Naive thymus-derived CD4-positive, alpha-beta T cell (primary cell): Measurements from ENCODE around the gene TGFBRAP1. TPM values are rescaled to one million over a fixed set of nuclear protein-coding genes. Genes with fewer than 3 reads are reported as not detected.

ENCODE experiments used
- ATAC-seq: fragments of 150-1000 bp; cut with Tn5 transposase; 2 replicates; pipeline ENCODE4 v1.10.0; 2021; ENCODE audit warnings: mild to moderate bottlenecking, moderate library complexity
- CTCF ChIA-PET: fragments of 350-600 bp; sonication (Branson Sonifier 250); formaldehyde crosslinking; loops from one replicate; lab custom pipeline; 2021; ENCODE audit warnings: antibody characterized with exemption; lab: Charles Lee
- POLR2A ChIA-PET: fragments of 350-600 bp; sonication (Branson Sonifier 250); formaldehyde crosslinking; loops from one replicate; lab custom pipeline; 2021; ENCODE audit warnings: antibody characterized with exemption, inconsistent platforms; lab: Charles Lee
- DNase-seq, 9 donors: peaks; one replicate each; pipeline versions ENCODE4 v3.0.0 to v3.0.0-alpha.2; 2020 to 2022; ENCODE audit warnings: mixed read lengths in 1 of 9
- H3K27ac ChIP-seq: one replicate; pipeline ENCODE4 v1.7.0; 2013; ENCODE audit warnings: mild to moderate bottlenecking, low read depth, low read length, moderate library complexity
- H3K27me3 ChIP-seq, 2 donors: one replicate each; pipeline ENCODE4 v1.7.0; 2013; ENCODE audit warnings: low read length in 2 of 2, mild to moderate bottlenecking in 2 of 2, moderate library complexity in 2 of 2; ENCODE audit not compliant: control insufficient read depth in 2 of 2, insufficient read depth in 2 of 2
- H3K36me3 ChIP-seq, 3 experiments: 1 replicate in 2 of 3; 2 replicates in 1 of 3; pipeline ENCODE4 v1.7.0; 2013; ENCODE audit warnings: low read length in 3 of 3, mild to moderate bottlenecking in 3 of 3, moderate library complexity in 1 of 3; ENCODE audit not compliant: insufficient read depth in 3 of 3, control insufficient read depth in 2 of 3
- H3K4me1 ChIP-seq, 2 donors: one replicate each; pipeline ENCODE4 v1.7.0; 2013; ENCODE audit warnings: low read length in 2 of 2, mild to moderate bottlenecking in 2 of 2, moderate library complexity in 1 of 2; ENCODE audit not compliant: control insufficient read depth in 2 of 2, insufficient read depth in 2 of 2
- H3K4me3 ChIP-seq: 2 replicates; pipeline ENCODE4 v1.7.0; 2013; ENCODE audit warnings: mild to moderate bottlenecking, low read length
- H3K9me3 ChIP-seq, 3 experiments: 1 replicate in 2 of 3; 2 replicates in 1 of 3; pipeline ENCODE4 v1.7.0; 2013; ENCODE audit warnings: low read length in 3 of 3; ENCODE audit not compliant: control insufficient read depth in 2 of 3
- H3K27ac Mint-ChIP-seq, 9 donors: one replicate each; pipeline ENCODE4 v1.8.0; 2020 to 2022; ENCODE audit warnings: mixed read lengths in 9 of 9, mild to moderate bottlenecking in 8 of 9, moderate library complexity in 5 of 9, inconsistent platforms in 2 of 9
- H3K27me3 Mint-ChIP-seq, 5 donors: one replicate each; pipeline ENCODE4 v1.8.0; 2021 to 2022; ENCODE audit warnings: mixed read lengths in 5 of 5, mild to moderate bottlenecking in 1 of 5
- H3K36me3 Mint-ChIP-seq, 5 donors: one replicate each; pipeline ENCODE4 v1.8.0; 2020 to 2022; ENCODE audit warnings: mixed read lengths in 5 of 5, mild to moderate bottlenecking in 3 of 5, inconsistent platforms in 1 of 5
- H3K4me1 Mint-ChIP-seq, 7 donors: one replicate each; pipeline ENCODE4 v1.8.0; 2020 to 2022; ENCODE audit warnings: mixed read lengths in 7 of 7, mild to moderate bottlenecking in 3 of 7, inconsistent platforms in 1 of 7
- H3K4me3 Mint-ChIP-seq, 10 donors: one replicate each; pipeline ENCODE4 v1.8.0; 2020 to 2022; ENCODE audit warnings: mild to moderate bottlenecking in 10 of 10, mixed read lengths in 10 of 10, moderate library complexity in 6 of 10, inconsistent platforms in 2 of 10
- H3K9me3 Mint-ChIP-seq, 11 donors: one replicate each; pipeline ENCODE4 v1.8.0; 2020 to 2022; ENCODE audit warnings: mixed read lengths in 11 of 11, mild to moderate bottlenecking in 4 of 11, inconsistent platforms in 1 of 11, moderate library complexity in 1 of 11
- intact Hi-C, 2 donors: fragments of 100-400 bp; cut with micrococcal nuclease; formaldehyde crosslinking; loops; one replicate each; pipeline ENCODE4 v1.15.1; 2023
- polyA plus RNA-seq, 2 donors: library from polyadenylated mRNA; unstranded; fragments of 300-500 nt; fragmentation: Illumina TruSeq; gene quantifications; one replicate each; pipeline ENCODE4 v1.2.3, GENCODE V29; 2021
- total RNA-seq, 6 experiments: library from RNA in 5 of 6; stranded (reverse) in 5 of 6; gene quantifications; 1 replicate in 5 of 6; 2 replicates in 1 of 6; pipeline ENCODE4 v1.2.3 and lab custom pipeline; 2021 to 2026

The TGFBRAP1 gene
- total and polyA plus RNA-seq, 7 experiments from 2014 or later: 18.0 to 28.3 (median 21.6) TPM

DNA sequence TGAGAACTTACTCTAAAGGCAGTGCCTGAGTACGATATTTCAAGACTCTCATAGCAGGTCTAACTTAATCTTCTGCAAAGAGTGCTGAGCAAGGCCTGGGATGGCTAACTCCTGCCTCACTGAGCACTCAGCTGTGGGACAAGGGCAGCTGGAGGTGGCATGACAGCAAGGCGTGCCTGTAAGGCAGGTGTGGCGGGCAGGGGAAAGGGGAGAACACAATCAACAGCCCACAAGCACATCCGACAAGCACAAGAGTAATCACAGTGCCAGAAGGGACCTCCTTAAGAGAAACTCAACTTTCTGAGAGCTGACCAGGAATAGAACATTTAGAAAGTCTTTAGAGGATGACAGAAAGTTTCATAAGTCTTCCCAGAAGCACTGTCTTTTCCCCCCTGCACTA, 46.0 kb downstream of the TGFBRAP1 start:
- Mint-ChIP-seq H3K4me1 (peaks cover 0 to 8% (median 3%) of the 10 kb centered on the region in 7 donors), H3K27ac (peak overlapping the region in 1 of 9 donors; percentile 57), H3K27me3 (no peaks in the 10 kb centered on the region), H3K9me3 (no peaks in the 10 kb centered on the region), H3K4me3 (no peak overlapping the region), H3K36me3 (peaks cover 10 to 47% (median 32%) of the 10 kb centered on the region in 5 donors)
- Histone ChIP-seq H3K27ac (no peak overlapping the region), H3K27me3 (no peaks in the 10 kb centered on the region), H3K9me3 (no peaks in the 10 kb centered on the region), H3K4me1 (no peaks in the 10 kb centered on the region), H3K36me3 (peaks cover 9 to 91% (median 20%) of the 10 kb centered on the region in 3 experiments), H3K4me3 (no peak overlapping the region)
- intact Hi-C loops: no loop called here
- DNase-seq: no peak
- no peak for ATAC-seq
- ChIA-PET POLR2A (no interaction called here), CTCF (no interaction called here)

DNA sequence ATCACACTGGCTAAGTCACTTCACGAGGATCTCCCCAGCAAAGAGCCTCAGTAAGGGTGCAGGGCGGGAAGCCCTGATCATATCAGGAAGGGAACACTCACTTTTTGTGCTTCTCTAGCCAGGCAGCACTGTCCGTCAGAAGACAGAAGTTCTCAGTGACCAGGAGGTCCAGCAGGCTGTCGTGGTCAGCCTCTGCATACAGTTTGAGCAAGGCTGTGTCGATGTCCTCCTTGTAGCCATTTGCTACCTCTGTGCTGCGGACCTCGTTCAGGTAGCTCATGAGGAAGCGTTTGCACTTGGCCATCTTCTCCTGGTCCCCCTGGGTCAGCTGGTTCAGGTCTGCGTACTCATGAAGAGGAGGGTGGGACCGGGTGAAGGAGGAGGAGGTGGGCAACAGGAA, 49.3 kb downstream of the TGFBRAP1 start:
- Histone ChIP-seq H3K4me3 (no peak overlapping the region), H3K27ac (no peak overlapping the region), H3K27me3 (no peaks in the 10 kb centered on the region), H3K36me3 (peaks cover 3 to 95% (median 23%) of the 10 kb centered on the region in 3 experiments), H3K9me3 (no peaks in the 10 kb centered on the region), H3K4me1 (no peaks in the 10 kb centered on the region)
- no peaks in the 10 kb centered on the region for H3K27me3 Mint-ChIP-seq
- ChIA-PET POLR2A (no interaction called here), CTCF (no interaction called here)
- H3K27ac Mint-ChIP-seq: no peak overlapping the region
- no peak for DNase-seq
- H3K9me3 Mint-ChIP-seq: no peaks in the 10 kb centered on the region
- intact Hi-C loops: no loop called here
- peaks cover 0 to 5% (median 2%) of the 10 kb centered on the region in 7 donors for H3K4me1 Mint-ChIP-seq
- no peak for ATAC-seq
- H3K4me3 Mint-ChIP-seq: no peak overlapping the region
- H3K36me3 Mint-ChIP-seq: peaks cover 7 to 70% (median 27%) of the 10 kb centered on the region in 5 donors

DNA sequence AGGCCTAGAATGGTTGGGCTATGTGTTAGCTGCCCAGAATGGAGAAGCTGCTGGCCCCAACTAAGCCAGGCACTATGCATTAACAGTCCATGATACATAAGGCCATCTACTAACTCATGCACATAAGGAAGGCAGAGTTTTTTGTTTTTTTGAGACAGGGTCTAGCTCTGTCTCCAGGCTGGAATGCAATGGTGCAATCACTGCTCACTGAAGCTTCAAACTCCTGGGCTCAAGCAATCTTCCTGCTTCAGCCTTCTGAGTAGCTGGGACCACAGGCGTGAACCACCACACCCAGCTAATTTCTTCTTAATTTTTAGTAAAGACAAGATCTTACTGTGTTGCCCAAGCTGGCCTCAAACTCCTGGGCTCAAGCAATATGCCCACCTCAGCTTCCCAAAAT, 50.4 kb downstream of the TGFBRAP1 start:
- POLR2A ChIA-PET: no interaction called here
- no peak overlapping the region for H3K4me3 Mint-ChIP-seq
- peaks cover 10 to 72% (median 23%) of the 10 kb centered on the region in 5 donors for H3K36me3 Mint-ChIP-seq

DNA sequence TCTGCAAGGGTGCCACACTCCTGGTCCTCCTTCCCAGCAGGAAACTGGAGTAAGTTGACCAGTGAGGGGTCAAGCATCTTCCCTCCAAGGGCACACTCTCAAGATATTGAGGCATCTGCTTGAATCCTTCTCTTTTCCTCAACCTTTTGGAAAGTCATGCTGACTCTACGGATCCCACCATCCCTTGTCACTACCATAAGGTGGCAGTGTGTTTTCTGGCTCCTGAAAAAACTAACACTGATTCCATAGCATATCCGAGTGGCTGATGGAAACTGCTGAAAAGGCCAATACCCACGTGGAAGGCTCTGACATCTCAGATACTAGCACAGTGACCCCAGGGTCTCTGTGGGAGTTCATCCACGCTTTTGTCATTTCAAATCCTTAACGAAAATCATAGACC, 50.9 kb downstream of the TGFBRAP1 start:
- ChIA-PET CTCF (no interaction called here), POLR2A (no interaction called here)
- peaks cover 0 to 5% (median 2%) of the 10 kb centered on the region in 7 donors for H3K4me1 Mint-ChIP-seq
- intact Hi-C loops: no loop called here
- Histone ChIP-seq H3K9me3 (no peaks in the 10 kb centered on the region), H3K4me1 (no peaks in the 10 kb centered on the region), H3K27me3 (no peaks in the 10 kb centered on the region), H3K36me3 (peaks cover 8 to 94% (median 17%) of the 10 kb centered on the region in 3 experiments), H3K27ac (no peak overlapping the region), H3K4me3 (no peak overlapping the region)
- H3K27me3 Mint-ChIP-seq: no peaks in the 10 kb centered on the region
- H3K36me3 Mint-ChIP-seq: peaks cover 10 to 70% (median 25%) of the 10 kb centered on the region in 5 donors
- ATAC-seq (no peak), DNase-seq (no peak)
- H3K4me3 Mint-ChIP-seq: no peak overlapping the region
- no peak overlapping the region for H3K27ac Mint-ChIP-seq
- no peaks in the 10 kb centered on the region for H3K9me3 Mint-ChIP-seq

More for the DNA sequence above, 50.4 kb downstream of the TGFBRAP1 start:
- H3K9me3 Mint-ChIP-seq: no peaks in the 10 kb centered on the region
- no peaks in the 10 kb centered on the region for H3K9me3 ChIP-seq
- ATAC-seq (no peak), DNase-seq (no peak)
- no peaks in the 10 kb centered on the region for H3K4me1 ChIP-seq
- intact Hi-C loops: no loop called here
- H3K27me3 ChIP-seq: no peaks in the 10 kb centered on the region
- no peak overlapping the region for H3K27ac Mint-ChIP-seq
- H3K27me3 Mint-ChIP-seq: no peaks in the 10 kb centered on the region
- CTCF ChIA-PET: no interaction called here
- H3K4me3 ChIP-seq: no peak overlapping the region
- peaks cover 3 to 95% (median 19%) of the 10 kb centered on the region in 3 experiments for H3K36me3 ChIP-seq
- H3K27ac ChIP-seq: no peak overlapping the region
- peaks cover 0 to 5% (median 2%) of the 10 kb centered on the region in 7 donors for H3K4me1 Mint-ChIP-seq

DNA sequence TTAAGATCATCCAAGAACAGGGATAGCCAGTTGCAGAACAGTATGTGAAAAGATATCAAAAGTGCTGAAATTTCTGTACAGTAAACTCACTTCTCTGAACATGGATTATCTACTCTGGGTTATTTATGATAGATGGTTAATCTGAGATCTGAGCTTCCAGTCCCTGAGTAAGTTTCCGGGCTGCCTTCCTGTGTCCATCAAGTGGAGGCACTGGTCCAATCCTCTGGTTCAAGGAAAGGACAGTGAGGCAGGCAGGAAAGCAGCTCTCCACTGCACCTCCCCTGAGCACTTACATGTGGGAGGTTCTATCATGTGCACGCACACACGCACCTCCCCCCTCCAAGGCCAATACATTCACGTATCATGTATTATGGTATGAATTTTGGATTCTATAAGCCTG, 55.5 kb downstream of the TGFBRAP1 start:
- H3K27ac ChIP-seq: no peak overlapping the region
- no peaks in the 10 kb centered on the region for H3K9me3 ChIP-seq
- H3K36me3 ChIP-seq: peaks cover 12 to 98% (median 27%) of the 10 kb centered on the region in 3 experiments
- no peak overlapping the region for H3K4me3 ChIP-seq
- no peaks in the 10 kb centered on the region for H3K27me3 ChIP-seq
- Mint-ChIP-seq H3K9me3 (no peaks in the 10 kb centered on the region), H3K4me1 (no peaks in the 10 kb centered on the region), H3K36me3 (peaks cover 3 to 79% (median 29%) of the 10 kb centered on the region in 5 donors), H3K27me3 (no peaks in the 10 kb centered on the region), H3K27ac (no peak overlapping the region), H3K4me3 (no peak overlapping the region)
- ChIA-PET POLR2A (no interaction called here), CTCF (no interaction called here)
- ATAC-seq (no peak), DNase-seq (no peak)
- intact Hi-C loops: no loop called here
- no peaks in the 10 kb centered on the region for H3K4me1 ChIP-seq

DNA sequence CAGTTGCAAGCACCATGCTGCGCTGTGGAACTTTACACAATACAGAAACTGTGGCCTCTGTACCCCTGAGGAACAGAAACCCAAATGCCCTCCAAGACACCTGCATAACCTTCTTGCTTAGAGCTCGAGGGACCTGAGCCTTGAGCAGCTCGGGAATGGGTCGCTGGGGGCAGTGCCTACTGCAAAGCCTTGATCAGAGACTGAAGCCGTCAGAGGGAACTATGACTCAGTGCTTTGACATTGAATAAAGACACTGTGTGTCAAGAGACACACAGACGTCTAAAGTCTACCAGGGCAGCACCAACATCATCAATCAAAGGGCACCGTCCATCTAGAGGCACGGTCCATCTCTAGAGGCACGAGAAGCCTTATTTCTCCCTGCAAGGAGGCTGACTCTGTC, 57.4 kb downstream of the TGFBRAP1 start:
- POLR2A ChIA-PET: no interaction called here
- H3K27me3 ChIP-seq: no peaks in the 10 kb centered on the region
- CTCF ChIA-PET: no interaction called here
- intact Hi-C loops: no loop called here
- H3K27ac ChIP-seq: no peak overlapping the region
- no peak overlapping the region for H3K27ac Mint-ChIP-seq
- H3K4me1 ChIP-seq: no peaks in the 10 kb centered on the region
- DNase-seq (no peak), ATAC-seq (no peak)
- no peaks in the 10 kb centered on the region for H3K9me3 Mint-ChIP-seq
- H3K36me3 ChIP-seq: peaks cover 11 to 99% (median 27%) of the 10 kb centered on the region in 3 experiments
- H3K36me3 Mint-ChIP-seq: peaks cover 6 to 87% (median 45%) of the 10 kb centered on the region in 5 donors
- H3K4me3 Mint-ChIP-seq: no peak overlapping the region
- no peak overlapping the region for H3K4me3 ChIP-seq
- H3K27me3 Mint-ChIP-seq: no peaks in the 10 kb centered on the region
- H3K9me3 ChIP-seq: no peaks in the 10 kb centered on the region
- H3K4me1 Mint-ChIP-seq: no peaks in the 10 kb centered on the region

DNA sequence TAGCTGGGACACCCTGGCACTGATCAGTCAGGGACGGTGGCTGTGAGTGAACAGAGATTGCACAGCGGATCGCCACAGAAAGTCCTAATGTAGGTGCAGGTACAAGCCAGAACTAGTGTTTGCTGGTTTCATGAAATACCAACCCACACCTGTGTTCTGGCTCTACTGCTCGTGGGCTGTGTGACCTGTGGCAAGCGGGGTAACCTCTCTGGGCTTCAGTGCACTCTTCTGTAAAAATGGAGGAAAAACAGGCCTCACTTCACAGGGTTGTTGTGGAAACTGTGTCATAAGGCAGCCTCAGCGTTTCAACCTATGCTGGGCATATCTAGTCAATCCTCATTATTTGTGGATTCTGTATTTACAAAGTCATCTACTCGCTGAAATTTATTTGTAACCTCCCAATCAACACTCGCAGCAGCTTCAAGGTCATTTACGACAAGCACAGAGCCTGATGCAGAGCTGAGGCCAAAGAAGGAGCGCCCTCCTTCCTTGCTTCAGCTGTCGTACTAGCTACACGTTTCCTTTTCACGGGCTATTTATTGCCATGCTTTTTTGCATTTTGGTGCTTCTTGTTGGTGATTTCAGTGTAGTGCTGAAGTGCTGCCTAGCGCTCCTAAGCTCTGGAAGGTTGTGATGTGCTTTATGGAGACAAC, 58.0 kb downstream of the TGFBRAP1 start:
- no peak for DNase-seq
- Histone ChIP-seq H3K27ac (no peak overlapping the region), H3K4me3 (no peak overlapping the region), H3K27me3 (no peaks in the 10 kb centered on the region), H3K9me3 (no peaks in the 10 kb centered on the region), H3K4me1 (no peaks in the 10 kb centered on the region), H3K36me3 (peaks cover 6 to 99% (median 27%) of the 10 kb centered on the region in 3 experiments)
- Mint-ChIP-seq H3K4me3 (no peak overlapping the region), H3K4me1 (no peaks in the 10 kb centered on the region), H3K27me3 (no peaks in the 10 kb centered on the region), H3K27ac (no peak overlapping the region), H3K9me3 (no peaks in the 10 kb centered on the region), H3K36me3 (peaks cover 6 to 86% (median 44%) of the 10 kb centered on the region in 5 donors)
- intact Hi-C loops: no loop called here
- CTCF ChIA-PET: no interaction called here
- no peak for ATAC-seq
- POLR2A ChIA-PET: no interaction called here
